ENCODE data around the gene TUFT1. TPM values are rescaled to one million over a fixed set of nuclear protein-coding genes. Genes with fewer than 3 reads are reported as not detected.

Gene TUFT1
- total RNA-seq, 1 donor from 2014 or later = 10.5 TPM

DNA sequence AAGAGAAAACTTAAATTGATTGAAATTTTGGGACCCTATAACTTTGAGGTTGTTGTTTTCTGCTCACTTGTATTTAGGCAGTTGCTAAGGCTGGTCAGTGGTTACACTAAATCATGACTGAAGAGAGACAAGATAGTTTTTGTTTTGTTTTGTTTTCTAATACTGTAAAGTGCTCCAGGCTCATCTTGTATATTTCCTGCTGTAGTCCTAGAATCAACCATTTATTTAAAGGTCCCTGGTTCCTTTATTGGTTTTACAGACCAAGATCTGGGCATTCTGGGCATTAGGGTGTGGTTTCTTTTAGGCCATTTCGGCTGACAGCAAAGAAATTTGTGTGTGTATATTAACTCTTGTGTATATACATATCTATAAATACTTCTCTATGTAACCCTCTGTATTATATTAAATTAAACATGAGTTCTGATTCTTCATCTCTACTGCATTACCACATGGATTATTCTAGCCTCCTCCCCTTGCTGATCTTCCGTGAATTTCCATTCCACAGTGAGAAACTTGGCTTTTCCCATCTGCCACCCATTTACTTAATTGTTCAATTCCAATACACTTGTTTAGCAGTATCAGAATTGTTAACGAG is 86.7 kb downstream of the TUFT1 start:
- intact Hi-C loops (cut with DNase I) = no loop called here
- no peak for ATAC-seq
- H3K36me3 ChIP-seq = peaks cover 6% of the 10 kb centered on the region
- H3K9me3 ChIP-seq = no peaks in the 10 kb centered on the region
- peaks cover 2% of the 10 kb centered on the region for H3K4me1 ChIP-seq
- no peaks in the 10 kb centered on the region for H3K27me3 ChIP-seq (ENCODE audit: low read depth)
- DNase-seq = no peak
- no peak overlapping the region for H3K27ac ChIP-seq
- TF ChIP-seq, protein P1, sequence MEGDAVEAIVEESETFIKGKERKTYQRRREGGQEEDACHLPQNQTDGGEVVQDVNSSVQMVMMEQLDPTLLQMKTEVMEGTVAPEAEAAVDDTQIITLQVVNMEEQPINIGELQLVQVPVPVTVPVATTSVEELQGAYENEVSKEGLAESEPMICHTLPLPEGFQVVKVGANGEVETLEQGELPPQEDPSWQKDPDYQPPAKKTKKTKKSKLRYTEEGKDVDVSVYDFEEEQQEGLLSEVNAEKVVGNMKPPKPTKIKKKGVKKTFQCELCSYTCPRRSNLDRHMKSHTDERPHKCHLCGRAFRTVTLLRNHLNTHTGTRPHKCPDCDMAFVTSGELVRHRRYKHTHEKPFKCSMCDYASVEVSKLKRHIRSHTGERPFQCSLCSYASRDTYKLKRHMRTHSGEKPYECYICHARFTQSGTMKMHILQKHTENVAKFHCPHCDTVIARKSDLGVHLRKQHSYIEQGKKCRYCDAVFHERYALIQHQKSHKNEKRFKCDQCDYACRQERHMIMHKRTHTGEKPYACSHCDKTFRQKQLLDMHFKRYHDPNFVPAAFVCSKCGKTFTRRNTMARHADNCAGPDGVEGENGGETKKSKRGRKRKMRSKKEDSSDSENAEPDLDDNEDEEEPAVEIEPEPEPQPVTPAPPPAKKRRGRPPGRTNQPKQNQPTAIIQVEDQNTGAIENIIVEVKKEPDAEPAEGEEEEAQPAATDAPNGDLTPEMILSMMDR (IDR thresholded peaks at IDR 0.05) = no peak
- no peak overlapping the region for H3K4me3 ChIP-seq

DNA sequence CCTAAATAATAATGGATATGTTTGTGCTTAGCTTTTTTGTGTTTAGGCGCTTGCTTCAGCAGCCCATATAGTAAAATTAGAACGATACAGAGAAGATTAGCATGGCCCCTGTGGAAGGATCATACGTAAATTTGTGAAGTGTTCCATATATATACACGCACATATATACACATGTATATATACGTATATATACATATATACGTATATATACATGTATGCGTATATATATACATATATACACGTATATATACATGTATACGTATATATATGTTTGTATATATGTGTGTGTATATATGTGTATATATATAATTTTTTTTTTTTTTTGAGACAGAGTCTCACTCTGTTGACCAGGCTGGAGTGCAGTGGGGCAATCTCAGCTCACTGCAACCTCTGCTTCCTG is 89.2 kb downstream of the TUFT1 start:
- no peaks in the 10 kb centered on the region for H3K9me3 ChIP-seq
- H3K4me3 ChIP-seq = no peak overlapping the region
- no peaks in the 10 kb centered on the region for H3K4me1 ChIP-seq
- TF ChIP-seq, protein P1 (IDR thresholded peaks at IDR 0.05) = no peak
- ATAC-seq (no peak), DNase-seq (no peak)
- peaks cover 6% of the 10 kb centered on the region for H3K36me3 ChIP-seq
- no peak overlapping the region for H3K27ac ChIP-seq
- intact Hi-C loops (cut with DNase I) = no loop called here
- no peaks in the 10 kb centered on the region for H3K27me3 ChIP-seq (ENCODE audit: low read depth)

Small RNA genes within 50 kb of the gene (microRNA-seq; reads per million reads assigned to microRNA genes)
- not detected for gene MIR554 (ENCODE audit: borderline number of aligned reads)

Other genes with a start within 250 kb of the TUFT1 start
- gene PI4KB, start 212.9 kb upstream of the TUFT1 start, total RNA-seq = 66.0 TPM
- gene RFX5, start 193.1 kb upstream of the TUFT1 start, total RNA-seq = 57.6 TPM
- 413 TPM for gene SELENBP1, start 167.6 kb upstream of the TUFT1 start, total RNA-seq
- 177 TPM for gene PSMB4, start 140.7 kb upstream of the TUFT1 start, total RNA-seq
- 98.1 TPM for gene POGZ, start 80.8 kb upstream of the TUFT1 start, total RNA-seq
- gene CGN, start 28.9 kb upstream of the TUFT1 start, total RNA-seq = 52.9 TPM
- 66.5 TPM for gene SNX27, start 71.7 kb downstream of the TUFT1 start, total RNA-seq
- not detected for gene CELF3, start 176.5 kb downstream of the TUFT1 start, total RNA-seq
- gene RIIAD1, start 181.2 kb downstream of the TUFT1 start, total RNA-seq = not detected
- gene MRPL9, start 223.2 kb downstream of the TUFT1 start, total RNA-seq = 59.9 TPM

Measured in lower lobe of right lung (tissue), 2 donors.